Islet precursor cell (in vitro differentiated cells): Measurements from ENCODE around the gene CNTN2.

Experiments used
- DNase-seq: peaks from one replicate; pipeline ENCODE4 v3.0.0-alpha.2; 2018

Gene CNTN2

DNA sequence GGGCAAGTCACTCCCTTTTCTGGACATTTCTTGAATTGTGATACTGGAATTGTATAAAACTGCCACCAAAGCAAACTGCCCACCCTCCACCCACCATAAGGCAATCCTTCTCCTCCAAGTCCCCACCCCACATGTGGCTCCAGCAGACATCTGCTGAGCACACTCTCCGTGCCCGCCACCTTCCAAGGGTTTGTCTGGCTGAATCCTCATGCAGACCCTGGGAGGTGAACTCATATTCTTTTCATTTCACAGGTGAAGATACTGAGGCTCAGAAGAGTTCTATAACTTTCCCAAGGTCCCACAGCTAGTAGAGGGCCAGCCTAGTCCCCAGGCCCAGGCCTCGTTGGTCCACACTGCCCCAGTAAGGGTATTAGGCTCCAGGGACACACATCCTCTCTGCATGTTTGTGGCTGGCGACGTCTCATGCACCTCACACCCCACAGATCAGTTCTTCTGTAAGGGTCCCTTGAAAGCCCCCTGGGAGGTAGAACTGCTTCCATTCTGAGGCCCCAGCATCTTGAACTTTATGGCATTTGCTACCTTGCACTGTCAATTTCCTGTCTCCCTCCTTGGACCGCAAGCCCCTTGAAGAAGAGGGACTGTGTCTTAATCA, 14.1 kb downstream of the CNTN2 start:
- DNase-seq = no peak

DNA sequence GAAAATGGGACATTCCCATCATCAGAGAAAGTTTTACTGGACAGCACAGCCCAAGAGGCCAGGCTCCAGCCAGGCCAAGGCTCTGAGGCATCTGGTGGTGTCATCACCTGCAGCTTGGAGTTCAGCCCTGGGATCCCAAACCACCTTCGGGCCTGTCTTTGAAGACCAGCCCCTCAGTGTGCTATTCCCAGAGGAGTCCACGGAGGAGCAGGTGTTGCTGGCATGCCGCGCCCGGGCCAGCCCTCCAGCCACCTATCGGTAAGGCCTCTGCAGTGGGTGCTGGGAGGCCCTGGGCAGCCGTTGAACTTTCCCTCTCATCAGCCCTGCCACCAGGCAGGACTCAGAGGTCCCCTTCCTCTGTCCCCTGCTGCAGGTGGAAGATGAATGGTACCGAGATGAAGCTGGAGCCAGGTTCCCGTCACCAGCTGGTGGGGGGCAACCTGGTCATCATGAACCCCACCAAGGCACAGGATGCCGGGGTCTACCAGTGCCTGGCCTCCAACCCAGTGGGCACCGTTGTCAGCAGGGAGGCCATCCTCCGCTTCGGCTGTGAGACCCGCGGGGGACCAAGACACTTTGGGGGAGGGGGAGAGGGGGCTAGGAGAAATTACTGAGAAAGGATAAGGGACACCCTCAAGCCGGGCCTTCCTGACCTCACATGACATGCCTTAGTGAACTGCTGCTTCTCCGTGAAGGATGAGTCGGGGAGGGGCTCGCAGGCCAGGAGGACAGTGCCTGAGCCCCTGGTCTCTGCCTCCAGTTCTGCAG, 15.0 kb downstream of the CNTN2 start:
- no peak for DNase-seq

DNA sequence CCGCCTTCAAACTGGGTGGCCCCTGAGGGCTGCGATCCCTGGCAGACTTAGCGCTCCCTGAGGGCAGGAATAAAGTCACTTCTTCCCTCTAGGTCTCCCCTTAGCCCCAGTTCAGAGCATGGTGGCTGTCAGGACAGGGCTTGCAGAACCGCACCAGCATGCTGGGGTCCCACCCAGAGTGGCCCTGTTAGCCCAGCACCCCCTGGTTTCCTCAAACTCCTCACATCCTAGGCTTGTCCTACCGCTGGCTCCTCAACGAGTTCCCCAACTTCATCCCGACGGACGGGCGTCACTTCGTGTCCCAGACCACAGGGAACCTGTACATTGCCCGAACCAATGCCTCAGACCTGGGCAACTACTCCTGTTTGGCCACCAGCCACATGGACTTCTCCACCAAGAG, 15.8 kb downstream of the CNTN2 start:
- no peak for DNase-seq

DNA sequence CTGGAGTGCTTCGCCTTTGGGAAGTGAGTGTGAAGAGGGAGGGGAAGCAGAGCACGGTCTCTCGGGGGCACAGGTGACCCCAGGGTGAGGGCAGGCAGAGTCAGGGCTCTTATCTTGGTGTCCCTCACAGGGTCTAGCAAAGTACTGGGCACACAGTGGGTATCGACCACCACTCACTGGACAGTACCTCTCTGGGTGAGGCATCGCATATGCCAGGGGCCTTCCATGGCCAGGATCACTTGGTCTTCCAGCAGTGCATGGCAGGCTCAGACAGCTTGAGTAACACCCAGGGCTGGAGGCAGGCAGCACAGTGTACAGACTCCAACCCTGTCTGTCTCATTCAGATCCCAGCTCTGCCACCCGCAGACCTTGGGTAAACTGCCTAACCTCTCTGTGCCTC, 16.6 kb downstream of the CNTN2 start:
- no peak for DNase-seq

DNA sequence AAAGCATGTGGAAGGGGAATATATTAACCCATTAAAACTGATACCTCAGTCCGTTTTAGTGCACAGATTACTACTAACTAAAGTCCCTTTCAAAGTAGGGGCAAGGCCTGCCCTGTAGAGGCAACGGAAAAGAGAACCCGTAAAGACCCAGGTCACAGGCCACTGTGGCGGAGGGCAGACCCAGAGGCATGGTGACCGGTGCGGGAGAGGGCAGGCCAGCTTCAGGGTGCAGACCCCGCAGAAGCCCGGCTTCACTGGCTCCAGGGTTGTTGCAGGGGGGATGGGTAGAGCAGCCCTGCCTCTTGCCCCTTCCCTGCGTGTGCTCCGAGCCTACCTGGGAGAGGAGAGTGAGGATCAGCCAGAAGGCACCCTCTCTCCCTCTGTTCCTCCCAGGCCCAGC, 17.7 kb downstream of the CNTN2 start:
- no peak for DNase-seq

DNA sequence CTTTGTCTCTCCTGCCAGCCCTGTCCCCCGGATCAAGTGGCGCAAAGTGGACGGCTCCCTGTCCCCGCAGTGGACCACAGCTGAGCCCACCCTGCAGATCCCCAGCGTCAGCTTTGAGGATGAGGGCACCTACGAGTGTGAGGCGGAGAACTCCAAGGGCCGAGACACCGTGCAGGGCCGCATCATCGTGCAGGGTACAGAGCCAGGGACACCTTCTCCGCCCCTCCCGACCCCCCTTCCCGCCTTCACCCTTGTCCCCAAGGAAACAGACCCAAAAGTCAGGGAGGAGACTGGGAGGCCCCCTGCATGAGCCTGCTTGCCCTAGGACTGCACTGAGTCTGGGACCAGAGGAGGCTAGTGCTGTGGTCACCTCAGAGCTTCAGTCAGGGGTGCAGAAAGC, 18.2 kb downstream of the CNTN2 start:
- no peak for DNase-seq

DNA sequence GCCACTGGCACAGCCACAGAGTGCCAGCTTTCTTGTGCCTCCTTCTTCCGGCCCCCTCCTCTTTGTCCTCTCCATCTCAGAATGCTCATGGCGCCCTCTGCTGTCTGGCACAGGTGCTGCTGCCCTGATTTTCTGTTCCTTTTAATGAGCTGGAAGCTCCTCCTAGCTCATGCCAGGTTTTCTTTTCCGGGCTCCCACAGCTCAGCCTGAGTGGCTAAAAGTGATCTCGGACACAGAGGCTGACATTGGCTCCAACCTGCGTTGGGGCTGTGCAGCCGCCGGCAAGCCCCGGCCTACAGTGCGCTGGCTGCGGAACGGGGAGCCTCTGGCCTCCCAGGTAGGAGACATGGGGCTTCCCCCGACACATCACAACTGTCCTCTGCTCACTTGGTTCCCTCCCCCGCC, 18.7 kb downstream of the CNTN2 start:
- DNase-seq = peak; percentile 92

DNA sequence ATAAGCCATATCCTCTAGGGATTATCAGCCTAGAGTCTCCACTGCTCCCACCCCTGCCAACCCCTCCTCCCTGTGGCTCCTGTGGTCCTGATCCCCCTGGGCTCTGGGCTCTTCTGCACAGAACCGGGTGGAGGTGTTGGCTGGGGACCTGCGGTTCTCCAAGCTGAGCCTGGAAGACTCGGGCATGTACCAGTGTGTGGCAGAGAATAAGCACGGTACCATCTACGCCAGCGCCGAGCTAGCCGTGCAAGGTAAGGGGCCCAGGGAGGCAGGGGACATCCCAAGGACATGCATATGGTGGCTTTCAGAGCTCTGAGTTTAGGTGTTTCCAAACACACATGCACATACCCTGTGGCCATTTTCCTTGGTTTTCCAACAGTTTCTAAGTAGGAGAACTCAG, 19.3 kb downstream of the CNTN2 start:
- no peak for DNase-seq

DNA sequence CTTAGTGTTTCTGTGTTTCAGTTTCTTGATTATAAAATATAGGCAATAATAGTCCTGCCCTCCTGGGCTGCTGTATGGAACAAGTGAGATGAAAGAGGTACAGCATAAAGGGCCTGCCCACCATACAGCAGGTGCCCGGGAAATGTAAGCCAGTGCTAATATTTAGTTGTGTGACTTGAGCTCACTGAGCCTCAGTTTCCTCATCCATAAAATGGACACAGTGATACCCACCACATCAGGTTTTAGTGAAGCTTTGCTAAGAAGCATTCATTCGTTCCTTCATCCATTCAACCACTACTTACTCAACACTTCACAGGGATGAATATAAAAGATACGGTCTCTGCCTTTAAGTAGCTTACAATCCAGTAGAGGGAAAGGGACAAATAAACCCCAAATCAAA, 19.9 kb downstream of the CNTN2 start:
- DNase-seq = no peak

DNA sequence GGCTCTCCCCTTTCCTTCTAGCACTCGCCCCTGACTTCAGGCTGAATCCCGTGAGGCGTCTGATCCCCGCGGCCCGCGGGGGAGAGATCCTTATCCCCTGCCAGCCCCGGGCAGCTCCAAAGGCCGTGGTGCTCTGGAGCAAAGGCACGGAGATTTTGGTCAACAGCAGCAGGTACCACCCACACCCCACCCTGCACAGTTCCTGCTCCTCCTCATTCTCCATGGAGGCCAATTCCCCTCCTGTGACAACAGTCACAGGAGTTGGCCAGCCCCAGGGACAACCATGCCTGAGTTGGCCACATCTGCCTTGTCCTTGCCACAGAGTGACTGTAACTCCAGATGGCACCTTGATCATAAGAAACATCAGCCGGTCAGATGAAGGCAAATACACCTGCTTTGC, 21.3 kb downstream of the CNTN2 start:
- no peak for DNase-seq

DNA sequence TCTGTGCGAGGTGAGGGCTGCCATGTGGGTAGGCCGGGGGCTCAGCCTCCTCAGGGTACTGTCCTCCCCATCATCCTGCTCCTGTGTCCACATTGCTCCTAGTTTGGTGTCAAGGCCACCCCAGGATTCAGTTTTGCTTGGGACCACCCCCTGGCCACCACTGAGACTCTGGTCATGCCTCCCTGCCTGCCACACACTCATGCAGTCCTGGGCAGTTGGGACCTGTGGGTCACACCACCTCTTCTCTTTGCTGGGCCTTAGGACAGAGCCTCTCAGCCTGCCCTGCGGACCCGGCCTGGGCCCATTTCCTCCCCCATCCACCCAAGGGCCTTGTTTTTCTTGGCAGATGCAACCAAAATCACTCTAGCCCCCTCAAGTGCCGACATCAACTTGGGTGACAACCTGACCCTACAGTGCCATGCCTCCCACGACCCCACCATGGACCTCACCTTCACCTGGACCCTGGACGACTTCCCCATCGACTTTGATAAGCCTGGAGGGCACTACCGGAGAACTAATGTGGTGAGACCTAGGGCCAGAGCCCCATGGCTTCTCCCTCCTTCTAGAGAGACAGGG, 21.8 kb downstream of the CNTN2 start:
- DNase-seq = no peak

DNA sequence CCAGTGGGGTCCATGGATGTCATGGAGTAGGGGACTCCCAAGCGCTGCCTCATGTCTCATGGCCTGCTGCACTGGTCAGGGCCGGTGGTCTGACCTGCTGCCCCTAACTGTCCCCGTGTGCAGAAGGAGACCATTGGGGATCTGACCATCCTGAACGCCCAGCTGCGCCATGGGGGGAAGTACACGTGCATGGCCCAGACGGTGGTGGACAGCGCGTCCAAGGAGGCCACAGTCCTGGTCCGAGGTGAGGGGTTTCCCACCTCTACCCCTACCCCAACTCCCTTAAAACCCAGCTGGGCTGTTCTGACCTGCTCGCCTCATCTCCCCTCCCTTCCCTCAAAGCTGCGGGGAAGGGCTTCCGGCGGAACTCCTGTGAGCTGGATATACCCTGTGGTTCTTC, 22.7 kb downstream of the CNTN2 start:
- DNase-seq = no peak

DNA sequence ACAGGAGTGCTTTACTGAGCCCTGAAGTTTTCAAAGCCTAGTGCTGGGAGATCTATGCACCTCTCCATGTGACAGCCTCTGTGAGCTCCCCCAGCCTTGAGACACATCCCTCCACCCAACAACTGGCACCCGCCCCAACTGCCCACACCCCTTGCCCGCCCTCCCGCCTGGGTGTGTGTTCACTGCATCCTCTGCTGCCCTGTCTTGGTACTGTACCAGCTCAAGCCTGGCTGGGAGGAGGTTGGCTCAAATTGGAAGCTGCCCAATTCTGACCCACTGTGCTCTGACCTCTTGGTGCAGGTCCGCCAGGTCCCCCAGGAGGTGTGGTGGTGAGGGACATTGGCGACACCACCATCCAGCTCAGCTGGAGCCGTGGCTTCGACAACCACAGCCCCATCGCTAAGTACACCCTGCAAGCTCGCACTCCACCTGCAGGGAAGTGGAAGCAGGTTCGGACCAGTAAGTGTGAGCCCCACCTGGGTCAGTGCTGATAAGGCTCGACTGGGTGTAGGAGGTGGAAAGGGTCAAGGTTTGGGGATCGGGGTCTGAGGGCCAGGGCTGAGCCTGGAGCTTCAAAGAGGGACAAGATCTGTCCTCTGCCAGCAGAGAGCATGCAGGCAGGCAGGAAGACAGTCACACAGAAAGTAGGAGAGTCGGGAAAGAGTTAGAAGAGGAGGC, 23.3 kb downstream of the CNTN2 start:
- DNase-seq = no peak

DNA sequence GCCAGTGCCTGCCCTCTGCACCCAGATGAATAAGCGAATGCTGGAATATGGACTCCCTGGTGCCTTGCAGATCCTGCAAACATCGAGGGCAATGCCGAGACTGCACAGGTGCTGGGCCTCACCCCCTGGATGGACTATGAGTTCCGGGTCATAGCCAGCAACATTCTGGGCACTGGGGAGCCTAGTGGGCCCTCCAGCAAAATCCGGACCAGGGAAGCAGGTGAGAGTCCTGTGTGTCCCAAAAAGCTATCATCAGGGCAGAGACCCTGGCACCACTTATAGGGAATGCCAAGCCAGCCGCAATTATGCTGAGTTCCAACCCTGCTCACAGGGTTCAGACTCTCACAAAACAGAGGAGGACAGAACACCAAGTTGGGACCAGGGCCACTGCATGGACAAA, 24.0 kb downstream of the CNTN2 start:
- no peak for DNase-seq

DNA sequence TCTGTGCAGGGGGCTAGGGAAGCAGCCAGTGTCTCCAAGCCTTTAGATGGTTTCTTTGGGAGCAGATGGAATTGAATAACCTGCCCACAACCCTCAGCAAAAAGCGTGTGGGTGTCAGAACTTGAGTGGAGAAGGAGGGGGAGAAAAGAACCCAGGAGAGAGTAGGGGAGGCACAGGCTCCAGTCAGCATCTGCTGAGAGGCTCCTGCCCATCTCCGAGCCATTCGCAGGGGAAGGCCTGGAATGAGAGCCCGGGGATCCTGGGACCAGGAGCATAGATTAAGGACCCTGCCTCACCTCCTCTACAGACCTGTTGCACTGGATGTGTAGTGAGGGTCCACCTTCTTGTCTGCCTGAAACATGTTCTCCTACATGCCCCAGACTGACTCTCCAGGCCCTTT, 25.0 kb downstream of the CNTN2 start:
- no peak for DNase-seq

DNA sequence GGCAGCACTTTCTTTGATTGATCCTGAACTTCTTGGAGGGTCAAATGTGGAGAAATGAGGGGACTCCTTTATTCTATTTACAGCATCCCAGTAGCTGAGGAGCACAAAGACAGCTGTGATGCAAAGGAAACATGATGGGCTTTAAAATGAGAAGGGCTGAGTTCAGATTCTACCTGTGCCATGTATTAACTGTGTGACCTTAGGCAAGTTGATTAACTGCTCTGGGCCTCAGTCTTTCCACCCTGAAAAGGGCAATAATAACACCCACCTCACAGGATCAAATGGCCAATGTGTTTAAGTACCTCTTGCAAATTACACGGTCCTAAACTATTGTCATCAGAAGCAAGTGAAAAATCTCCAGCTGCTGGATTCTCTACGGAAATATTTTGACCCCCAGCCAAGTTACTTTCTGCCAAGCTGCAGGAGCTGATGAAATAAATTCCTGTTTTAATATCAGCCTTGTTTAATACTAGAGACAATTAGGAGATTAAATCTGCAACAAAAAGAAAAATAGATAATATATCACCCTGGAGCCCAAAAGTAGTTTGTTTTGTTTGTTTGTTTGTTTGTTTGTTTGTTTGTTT, 25.5 kb downstream of the CNTN2 start:
- DNase-seq = no peak

DNA sequence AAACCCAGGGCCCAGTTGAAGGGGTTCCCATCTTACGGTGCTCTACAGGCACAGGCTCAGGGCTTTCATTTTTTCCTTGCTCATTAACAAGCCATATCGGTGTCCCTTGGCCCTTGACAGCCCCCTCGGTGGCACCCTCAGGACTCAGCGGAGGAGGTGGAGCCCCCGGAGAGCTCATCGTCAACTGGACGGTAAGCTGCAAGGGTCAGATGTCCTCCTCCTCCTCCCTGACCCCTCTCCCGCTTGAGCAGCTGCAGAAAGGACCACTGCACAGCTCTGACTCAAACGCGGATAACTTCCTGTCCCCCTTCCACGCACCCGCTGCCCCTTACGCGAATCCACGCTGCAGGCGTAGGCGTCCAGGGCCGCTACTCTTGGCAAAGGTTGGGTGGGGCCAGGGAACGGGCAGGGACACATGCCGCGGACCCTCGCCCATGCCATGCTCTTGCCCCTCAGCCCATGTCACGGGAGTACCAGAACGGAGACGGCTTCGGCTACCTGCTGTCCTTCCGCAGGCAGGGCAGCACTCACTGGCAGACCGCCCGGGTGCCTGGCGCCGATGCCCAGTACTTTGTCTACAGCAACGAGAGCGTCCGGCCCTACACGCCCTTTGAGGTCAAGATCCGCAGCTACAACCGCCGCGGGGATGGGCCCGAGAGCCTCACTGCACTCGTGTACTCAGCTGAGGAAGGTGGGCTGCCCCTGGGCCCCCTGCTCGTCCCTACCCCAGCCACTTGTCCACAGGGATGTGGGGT, 26.5 kb downstream of the CNTN2 start:
- peak; percentile 50 for DNase-seq

DNA sequence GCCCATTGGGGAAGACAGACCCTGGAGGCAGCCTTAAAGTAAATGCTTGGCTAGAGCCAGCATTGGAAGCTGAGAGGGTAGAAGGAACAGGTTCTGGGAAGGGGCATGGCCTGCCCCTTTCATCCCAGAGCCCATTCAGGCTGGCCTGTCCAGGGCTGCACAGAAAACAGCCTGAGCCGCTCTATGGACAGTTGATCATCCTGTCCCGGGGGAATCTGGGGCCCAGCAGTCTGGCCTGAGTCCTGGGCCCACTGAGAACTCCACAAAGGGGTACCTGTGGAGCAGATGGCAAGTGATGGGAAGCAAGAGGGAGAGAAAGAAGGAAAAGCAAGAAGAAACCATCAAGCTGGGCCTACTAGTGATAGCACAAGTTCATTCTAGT, 28.0 kb downstream of the CNTN2 start:
- peak; percentile 25 for DNase-seq

DNA sequence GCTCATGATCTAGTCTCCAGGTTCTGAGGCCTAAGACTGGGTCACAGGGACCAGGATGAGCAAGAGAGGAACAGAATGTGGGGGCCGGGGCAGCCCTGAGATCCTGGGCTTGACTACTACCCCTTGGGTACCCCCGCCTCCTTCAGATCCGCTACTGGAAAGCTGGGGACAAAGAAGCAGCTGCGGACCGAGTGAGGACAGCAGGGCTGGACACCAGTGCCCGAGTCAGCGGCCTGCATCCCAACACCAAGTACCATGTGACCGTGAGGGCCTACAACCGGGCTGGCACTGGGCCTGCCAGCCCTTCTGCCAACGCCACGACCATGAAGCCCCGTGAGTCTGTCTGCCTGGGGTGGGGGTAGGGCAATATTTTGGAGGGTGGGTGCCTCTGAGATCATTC, 28.8 kb downstream of the CNTN2 start:
- DNase-seq = peak; percentile 48

DNA sequence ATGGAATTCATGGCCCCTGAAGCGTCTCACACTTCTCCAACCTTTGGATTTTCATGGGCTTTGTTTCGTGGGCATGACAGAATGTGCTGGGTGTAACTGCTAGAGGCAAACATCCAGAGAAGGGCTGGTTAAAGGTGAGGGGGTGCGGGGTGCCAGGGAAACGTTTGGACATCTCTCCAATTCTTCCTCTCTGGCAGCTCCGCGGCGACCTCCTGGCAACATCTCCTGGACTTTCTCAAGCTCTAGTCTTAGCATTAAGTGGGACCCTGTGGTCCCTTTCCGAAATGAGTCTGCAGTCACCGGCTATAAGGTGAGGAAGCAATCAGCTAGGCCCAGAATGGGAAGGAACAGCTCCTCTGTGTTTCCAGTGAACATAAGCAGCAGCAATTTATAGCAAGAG, 29.3 kb downstream of the CNTN2 start:
- DNase-seq = peak; percentile 32

DNA sequence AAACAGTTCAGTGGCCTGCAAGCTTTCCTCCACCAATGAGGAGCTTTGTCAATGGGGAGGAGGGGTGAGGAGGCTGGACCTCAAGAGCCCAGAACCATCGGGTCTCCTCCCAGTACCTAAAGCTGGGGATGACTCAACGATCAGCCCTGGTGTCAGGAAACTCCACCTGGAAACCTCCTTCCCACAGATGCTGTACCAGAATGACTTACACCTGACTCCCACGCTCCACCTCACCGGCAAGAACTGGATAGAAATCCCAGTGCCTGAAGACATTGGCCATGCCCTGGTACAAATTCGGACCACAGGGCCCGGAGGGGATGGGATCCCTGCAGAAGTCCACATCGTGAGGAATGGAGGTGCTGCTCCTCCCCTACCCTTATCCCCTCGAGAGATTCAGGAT, 29.9 kb downstream of the CNTN2 start:
- DNase-seq = peak; percentile 46

DNA sequence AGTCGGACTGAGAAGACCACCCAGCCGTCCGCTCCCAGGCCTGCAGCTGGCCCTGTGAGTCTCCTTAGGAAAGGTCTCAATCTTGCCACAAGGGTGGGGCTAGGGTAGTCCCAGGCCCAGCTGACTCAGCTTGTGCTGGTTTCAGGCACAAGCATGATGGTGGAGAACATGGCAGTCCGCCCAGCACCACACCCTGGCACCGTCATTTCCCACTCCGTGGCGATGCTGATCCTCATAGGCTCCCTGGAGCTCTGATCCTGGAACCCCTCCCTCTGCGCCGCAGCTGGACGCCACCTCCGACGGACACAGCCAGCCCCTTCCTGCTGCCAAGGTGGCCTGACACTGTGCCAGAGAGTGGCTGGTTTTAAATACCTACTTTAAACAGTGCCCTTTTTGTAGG, 30.5 kb downstream of the CNTN2 start:
- peak; percentile 41 for DNase-seq

DNA sequence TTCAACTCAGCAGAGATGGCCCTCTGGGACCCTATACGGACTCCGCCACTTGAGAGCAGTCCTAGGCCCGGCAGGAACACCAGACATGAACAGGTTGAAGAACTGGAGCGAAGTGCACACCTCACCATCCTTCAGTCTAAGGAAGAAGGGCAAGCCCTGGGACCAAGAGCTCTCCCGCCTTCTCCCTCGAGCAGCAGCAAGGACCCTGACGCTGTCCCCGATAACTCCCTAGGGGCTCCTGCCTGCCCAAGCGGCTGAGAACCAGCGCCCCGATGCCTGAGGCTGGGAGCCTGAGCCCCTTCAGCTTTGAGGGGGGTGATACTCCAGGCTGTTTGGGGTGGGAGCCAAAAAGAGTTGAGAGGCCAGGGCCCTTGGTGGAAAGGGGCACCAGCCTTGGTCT, 31.1 kb downstream of the CNTN2 start:
- DNase-seq = peak; percentile 47
